SK-N-SH treated with all-trans-retinoic acid at 6 μM for 48 hours (cell line): ENCODE measurements around the gene GCSH.

Source experiments
- ATAC-seq: fragments of 200-7000 bp; cut with Tn5 transposase; 3 replicates; pipeline ENCODE4 v1.9.1; 2020; ENCODE audit warnings: mild to moderate bottlenecking, moderate library complexity
- ARNTL ChIP-seq: fragments of 450-650 bp; formaldehyde crosslinking; IDR thresholded peaks from 2 replicates; pipeline ENCODE4 v1.5.0; 2020; ENCODE audit warnings: low read depth, mild to moderate bottlenecking, moderate library complexity, borderline replicate concordance
- BACH2 ChIP-seq: fragments of 250-450 bp; sonication (Bioruptor Pico); IDR thresholded peaks from 2 replicates; pipeline ENCODE4 v1.9.0; 2021; ENCODE audit warnings: mild to moderate bottlenecking, borderline replicate concordance
- GLIS3 ChIP-seq: fragments of 250-450 bp; sonication (Bioruptor Pico); IDR thresholded peaks from 2 replicates; pipeline ENCODE4 v1.5.0; 2020; ENCODE audit warnings: mild to moderate bottlenecking, moderate library complexity
- OSR1 ChIP-seq: fragments of 250-450 bp; sonication (Bioruptor Pico); IDR thresholded peaks from 2 replicates; pipeline ENCODE4 v1.8.0; 2022; ENCODE audit warnings: moderate library complexity, mild to moderate bottlenecking, inconsistent platforms
- SNAI2 ChIP-seq: fragments of 250-450 bp; sonication (Bioruptor Pico); IDR thresholded peaks from 2 replicates; pipeline ENCODE4 v1.5.0; 2020; ENCODE audit warnings: mild to moderate bottlenecking, moderate library complexity
- TOX ChIP-seq: fragments of 250-450 bp; sonication (Bioruptor Pico); IDR thresholded peaks from 2 replicates; pipeline ENCODE4 v1.8.0; 2021; ENCODE audit warnings: mild to moderate bottlenecking, moderate library complexity, borderline replicate concordance
- ZC3H10 ChIP-seq: fragments of 250-450 bp; sonication (Bioruptor Pico); IDR thresholded peaks from 2 replicates; pipeline ENCODE4 v1.5.1; 2021; ENCODE audit warnings: mild to moderate bottlenecking, moderate library complexity
- ZFP3 ChIP-seq: fragments of 250-450 bp; sonication (Bioruptor Pico); IDR thresholded peaks from 2 replicates; pipeline ENCODE4 v1.5.0; 2020; ENCODE audit warnings: mild to moderate bottlenecking, moderate library complexity
- ZFP30 ChIP-seq: fragments of 450-650 bp; formaldehyde crosslinking; IDR thresholded peaks from 2 replicates; pipeline ENCODE4 v1.5.0; 2022; ENCODE audit warnings: mild to moderate bottlenecking, moderate library complexity
- ZNF565 ChIP-seq: fragments of 450-650 bp; formaldehyde crosslinking; conservative IDR thresholded peaks from 2 replicates; pipeline ENCODE4 v1.5.0; 2020; ENCODE audit warnings: low read depth, mild to moderate bottlenecking, moderate library complexity
- ZNF70 ChIP-seq: fragments of 450-650 bp; formaldehyde crosslinking; IDR thresholded peaks from 2 replicates; pipeline ENCODE4 v1.5.0; 2020; ENCODE audit warnings: mild to moderate bottlenecking, moderate library complexity
- TF ChIP-seq, protein P1 (sequence below): fragments of 250-450 bp; sonication (Bioruptor Pico); IDR thresholded peaks from 2 replicates; pipeline ENCODE4 v1.8.0; 2020; ENCODE audit warnings: mild to moderate bottlenecking, moderate library complexity, borderline replicate concordance
- TF ChIP-seq, protein P2 (sequence below): fragments of 250-450 bp; sonication (Bioruptor Pico); IDR thresholded peaks from 2 replicates; pipeline ENCODE4 v1.5.0; 2020; ENCODE audit warnings: mild to moderate bottlenecking, moderate library complexity
- TF ChIP-seq, protein P3 (sequence below): fragments of 250-450 bp; sonication (Bioruptor Pico); IDR thresholded peaks from 2 replicates; pipeline ENCODE4 v1.8.0; 2021; ENCODE audit warnings: low read depth, mild to moderate bottlenecking, moderate library complexity, borderline replicate concordance
- TF ChIP-seq, protein P4 (sequence below): fragments of 250-450 bp; sonication (Bioruptor Pico); IDR thresholded peaks from 2 replicates; pipeline ENCODE4 v1.5.1; 2021; ENCODE audit warnings: mild to moderate bottlenecking, moderate library complexity

GCSH gene

GRCh38 chr16:81081014-81081413 lies 15.2 kb downstream of the GCSH start:
- no peak for ATAC-seq
- TF ChIP-seq SNAI2 (CRISPR knock-in tag) (no peak), ZNF565 (CRISPR knock-in tag) (no peak), OSR1 (CRISPR knock-in tag) (no peak), ZNF70 (CRISPR knock-in tag) (no peak), GLIS3 (CRISPR knock-in tag) (no peak), ZFP30 (CRISPR knock-in tag) (no peak)
- TF ChIP-seq, protein P1, sequence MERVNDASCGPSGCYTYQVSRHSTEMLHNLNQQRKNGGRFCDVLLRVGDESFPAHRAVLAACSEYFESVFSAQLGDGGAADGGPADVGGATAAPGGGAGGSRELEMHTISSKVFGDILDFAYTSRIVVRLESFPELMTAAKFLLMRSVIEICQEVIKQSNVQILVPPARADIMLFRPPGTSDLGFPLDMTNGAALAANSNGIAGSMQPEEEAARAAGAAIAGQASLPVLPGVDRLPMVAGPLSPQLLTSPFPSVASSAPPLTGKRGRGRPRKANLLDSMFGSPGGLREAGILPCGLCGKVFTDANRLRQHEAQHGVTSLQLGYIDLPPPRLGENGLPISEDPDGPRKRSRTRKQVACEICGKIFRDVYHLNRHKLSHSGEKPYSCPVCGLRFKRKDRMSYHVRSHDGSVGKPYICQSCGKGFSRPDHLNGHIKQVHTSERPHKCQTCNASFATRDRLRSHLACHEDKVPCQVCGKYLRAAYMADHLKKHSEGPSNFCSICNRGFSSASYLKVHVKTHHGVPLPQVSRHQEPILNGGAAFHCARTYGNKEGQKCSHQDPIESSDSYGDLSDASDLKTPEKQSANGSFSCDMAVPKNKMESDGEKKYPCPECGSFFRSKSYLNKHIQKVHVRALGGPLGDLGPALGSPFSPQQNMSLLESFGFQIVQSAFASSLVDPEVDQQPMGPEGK (CRISPR knock-in tag), result no peak
- TF ChIP-seq, protein P2, sequence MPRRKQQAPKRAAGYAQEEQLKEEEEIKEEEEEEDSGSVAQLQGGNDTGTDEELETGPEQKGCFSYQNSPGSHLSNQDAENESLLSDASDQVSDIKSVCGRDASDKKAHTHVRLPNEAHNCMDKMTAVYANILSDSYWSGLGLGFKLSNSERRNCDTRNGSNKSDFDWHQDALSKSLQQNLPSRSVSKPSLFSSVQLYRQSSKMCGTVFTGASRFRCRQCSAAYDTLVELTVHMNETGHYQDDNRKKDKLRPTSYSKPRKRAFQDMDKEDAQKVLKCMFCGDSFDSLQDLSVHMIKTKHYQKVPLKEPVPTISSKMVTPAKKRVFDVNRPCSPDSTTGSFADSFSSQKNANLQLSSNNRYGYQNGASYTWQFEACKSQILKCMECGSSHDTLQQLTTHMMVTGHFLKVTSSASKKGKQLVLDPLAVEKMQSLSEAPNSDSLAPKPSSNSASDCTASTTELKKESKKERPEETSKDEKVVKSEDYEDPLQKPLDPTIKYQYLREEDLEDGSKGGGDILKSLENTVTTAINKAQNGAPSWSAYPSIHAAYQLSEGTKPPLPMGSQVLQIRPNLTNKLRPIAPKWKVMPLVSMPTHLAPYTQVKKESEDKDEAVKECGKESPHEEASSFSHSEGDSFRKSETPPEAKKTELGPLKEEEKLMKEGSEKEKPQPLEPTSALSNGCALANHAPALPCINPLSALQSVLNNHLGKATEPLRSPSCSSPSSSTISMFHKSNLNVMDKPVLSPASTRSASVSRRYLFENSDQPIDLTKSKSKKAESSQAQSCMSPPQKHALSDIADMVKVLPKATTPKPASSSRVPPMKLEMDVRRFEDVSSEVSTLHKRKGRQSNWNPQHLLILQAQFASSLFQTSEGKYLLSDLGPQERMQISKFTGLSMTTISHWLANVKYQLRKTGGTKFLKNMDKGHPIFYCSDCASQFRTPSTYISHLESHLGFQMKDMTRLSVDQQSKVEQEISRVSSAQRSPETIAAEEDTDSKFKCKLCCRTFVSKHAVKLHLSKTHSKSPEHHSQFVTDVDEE (CRISPR knock-in tag), result no peak
- TF ChIP-seq, protein P3, sequence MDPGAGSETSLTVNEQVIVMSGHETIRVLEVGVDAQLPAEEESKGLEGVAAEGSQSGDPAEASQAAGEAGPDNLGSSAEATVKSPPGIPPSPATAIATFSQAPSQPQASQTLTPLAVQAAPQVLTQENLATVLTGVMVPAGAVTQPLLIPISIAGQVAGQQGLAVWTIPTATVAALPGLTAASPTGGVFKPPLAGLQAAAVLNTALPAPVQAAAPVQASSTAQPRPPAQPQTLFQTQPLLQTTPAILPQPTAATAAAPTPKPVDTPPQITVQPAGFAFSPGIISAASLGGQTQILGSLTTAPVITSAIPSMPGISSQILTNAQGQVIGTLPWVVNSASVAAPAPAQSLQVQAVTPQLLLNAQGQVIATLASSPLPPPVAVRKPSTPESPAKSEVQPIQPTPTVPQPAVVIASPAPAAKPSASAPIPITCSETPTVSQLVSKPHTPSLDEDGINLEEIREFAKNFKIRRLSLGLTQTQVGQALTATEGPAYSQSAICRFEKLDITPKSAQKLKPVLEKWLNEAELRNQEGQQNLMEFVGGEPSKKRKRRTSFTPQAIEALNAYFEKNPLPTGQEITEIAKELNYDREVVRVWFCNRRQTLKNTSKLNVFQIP (CRISPR knock-in tag), result no peak

DNA sequence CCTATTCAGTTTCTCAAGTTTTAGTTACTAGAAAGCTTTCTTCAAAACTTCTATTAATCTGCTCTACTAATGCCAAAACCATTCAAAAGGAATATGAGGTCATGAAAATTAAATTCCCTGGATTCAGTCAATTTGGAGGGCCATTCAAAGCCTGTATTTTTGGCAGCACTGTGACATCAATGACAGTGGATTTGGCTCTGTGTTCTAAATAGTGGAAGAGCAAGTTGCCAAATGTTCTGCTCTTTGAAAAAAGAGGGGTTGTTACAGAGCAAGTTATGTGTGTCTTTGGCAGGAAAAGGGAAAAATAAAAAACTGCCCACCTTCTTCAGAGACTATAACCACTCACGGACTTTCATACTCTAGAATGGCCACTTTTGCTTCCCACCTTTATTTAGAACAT lies 16.0 kb downstream of the GCSH start:
- ATAC-seq, result no peak
- TF ChIP-seq BACH2, result no peak
- TF ChIP-seq TOX (CRISPR knock-in tag), result no peak
- TF ChIP-seq, protein P4, sequence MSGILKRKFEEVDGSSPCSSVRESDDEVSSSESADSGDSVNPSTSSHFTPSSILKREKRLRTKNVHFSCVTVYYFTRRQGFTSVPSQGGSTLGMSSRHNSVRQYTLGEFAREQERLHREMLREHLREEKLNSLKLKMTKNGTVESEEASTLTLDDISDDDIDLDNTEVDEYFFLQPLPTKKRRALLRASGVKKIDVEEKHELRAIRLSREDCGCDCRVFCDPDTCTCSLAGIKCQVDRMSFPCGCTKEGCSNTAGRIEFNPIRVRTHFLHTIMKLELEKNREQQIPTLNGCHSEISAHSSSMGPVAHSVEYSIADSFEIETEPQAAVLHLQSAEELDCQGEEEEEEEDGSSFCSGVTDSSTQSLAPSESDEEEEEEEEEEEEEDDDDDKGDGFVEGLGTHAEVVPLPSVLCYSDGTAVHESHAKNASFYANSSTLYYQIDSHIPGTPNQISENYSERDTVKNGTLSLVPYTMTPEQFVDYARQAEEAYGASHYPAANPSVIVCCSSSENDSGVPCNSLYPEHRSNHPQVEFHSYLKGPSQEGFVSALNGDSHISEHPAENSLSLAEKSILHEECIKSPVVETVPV (CRISPR knock-in tag), result no peak
- no peak for TF ChIP-seq ZNF565 (CRISPR knock-in tag)
- TF ChIP-seq, protein P3 (CRISPR knock-in tag), result no peak
- no peak for TF ChIP-seq OSR1 (CRISPR knock-in tag)
- TF ChIP-seq SNAI2 (CRISPR knock-in tag), result no peak
- TF ChIP-seq ARNTL (CRISPR knock-in tag), result no peak
- TF ChIP-seq ZFP30 (CRISPR knock-in tag), result no peak

- TF ChIP-seq ZFP3 (CRISPR knock-in tag) (0 out of 2 replicates have a peak, but pooled peaks have one; percentile 39), ZC3H10 (CRISPR knock-in tag) (no peak), ZNF70 (CRISPR knock-in tag) (no peak), SNAI2 (CRISPR knock-in tag) (0 out of 2 replicates have a peak, but pooled peaks have one; percentile 7), TOX (CRISPR knock-in tag) (no peak)
- TF ChIP-seq, protein P4 (CRISPR knock-in tag), result 0 out of 2 replicates have a peak, but pooled peaks have one; percentile 25
- peak; percentile 95 for ATAC-seq
These were observed 18.9 kb downstream of the GCSH start, which contains the start of gene C16orf46 for GRCh38 chr16:81077076-81077940. Gene C16orf46, minus strand, starts transcription at chr16:81077238. Its CDS starts 13,283 bp downstream, at chr16:81063955.
